ENCODE measurements around the gene CES1.
"Not testable (repeated sequence)": the region's sequence is repeated elsewhere in the genome, so short reads cannot be mapped to it uniquely, and the experiment has no call there.

Gene CES1

DNA sequence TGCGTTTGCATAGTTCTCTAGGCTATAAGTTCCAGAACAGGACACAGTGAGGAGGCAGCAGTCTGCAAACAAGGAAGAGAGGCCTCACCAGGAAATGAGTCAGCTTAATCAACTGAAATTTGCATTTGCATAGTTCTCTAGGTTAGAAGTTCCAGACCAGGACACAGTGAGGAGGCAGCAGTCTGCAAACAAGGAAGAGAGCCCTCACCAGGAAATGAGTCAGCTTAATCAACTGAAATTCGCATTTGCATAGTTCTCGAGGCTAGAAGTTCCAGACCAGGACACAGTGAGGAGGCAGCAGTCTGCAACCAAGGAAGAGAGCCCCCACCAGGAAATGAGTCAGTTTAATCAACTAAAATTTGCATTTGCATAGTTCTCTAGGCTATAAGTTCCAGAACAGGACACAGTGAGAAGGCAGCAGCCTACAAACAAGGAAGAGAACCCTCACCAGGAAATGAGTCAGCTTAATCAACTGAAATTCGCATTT lies 79.7 kb downstream of the CES1 start:
- not testable (repeated sequence) for H3K9ac ChIP-seq (ENCODE audit: low read depth, low read length, poor library complexity); H3K4ac ChIP-seq (ENCODE audit: low read length); H3K4me1 ChIP-seq (ENCODE audit: control insufficient read depth in 2 of 2, insufficient read depth in 1 of 2, low read depth in 1 of 2, low read length in 2 of 2); H2BK5ac ChIP-seq (ENCODE audit: low read length); H3K18ac ChIP-seq (ENCODE audit: low read length); H3K27ac ChIP-seq (replicated peaks; ENCODE audit: low read length); H2AK5ac ChIP-seq (ENCODE audit: low read depth, low read length); H3K23ac ChIP-seq (ENCODE audit: low read depth, low read length, poor library complexity); H2BK12ac ChIP-seq (ENCODE audit: low read length); H2BK15ac ChIP-seq (ENCODE audit: low read length); H3K4me3 ChIP-seq (ENCODE audit: low read length in 2 of 2); DNase-seq (ENCODE audit: low spot score); H4K91ac ChIP-seq (ENCODE audit: low read depth, low read length, poor library complexity); H3K9me3 ChIP-seq (replicated peaks in 1 of 2; ENCODE audit: control insufficient read depth in 2 of 2, insufficient read depth in 1 of 2, low read depth in 1 of 2, low read length in 2 of 2); H3K79me1 ChIP-seq (ENCODE audit: low read depth, low read length); H3K27me3 ChIP-seq (ENCODE audit: control insufficient read depth in 3 of 3, insufficient read depth in 3 of 3, low read depth in 1 of 3, low read length in 3 of 3); H3K14ac ChIP-seq (ENCODE audit: low read length); H2AFZ ChIP-seq (ENCODE audit: low read length); H2BK120ac ChIP-seq (ENCODE audit: low read depth, low read length); H4K8ac ChIP-seq (ENCODE audit: low read depth, low read length); H3K36me3 ChIP-seq (replicated peaks in 1 of 2; ENCODE audit: control insufficient read depth in 2 of 2, insufficient read depth in 2 of 2, low read length in 2 of 2); H3K4me2 ChIP-seq (ENCODE audit: insufficient read depth, low read length, poor library complexity, severe bottlenecking)
- WGBS, 2 donors (ENCODE audit: extremely low coverage in 2 of 2, insufficient read length in 2 of 2, insufficient replicate concordance in 1 of 2): no CpG with 5 or more reads among the region's 4 CpGs

All from neuronal stem cell (in vitro differentiated cells).